ENCODE data around the gene CD7. TPM values are rescaled to one million over a fixed set of nuclear protein-coding genes. Genes with fewer than 3 reads are reported as not detected.
"Not testable (repeated sequence)": the region's sequence is repeated elsewhere in the genome, so short reads cannot be mapped to it uniquely, and the experiment has no call there.

CD7 gene
- polyA plus RNA-seq, 1 donor from 2014 or later, result not detected

DNA sequence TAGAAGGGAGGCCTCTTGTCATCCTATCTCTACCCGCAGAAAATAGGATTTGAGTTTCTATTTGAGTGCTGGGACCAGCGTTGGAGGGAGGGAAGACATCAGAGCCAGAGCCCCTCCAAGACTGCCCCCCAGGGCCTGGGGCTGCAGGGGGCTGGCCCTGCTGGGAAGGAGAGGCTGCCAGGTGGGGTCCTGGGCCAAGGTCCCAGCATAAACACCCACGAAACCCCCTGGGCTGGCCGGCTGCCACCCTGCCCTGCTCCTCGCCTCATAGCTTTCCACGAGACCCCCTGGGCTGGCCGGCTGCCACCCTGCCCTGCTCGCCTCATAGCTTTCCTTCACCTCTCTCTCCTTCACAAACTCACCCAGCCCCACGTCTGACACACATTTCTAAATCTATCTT lies 31.0 kb upstream of the CD7 start:
- Histone ChIP-seq H3K27ac (ENCODE audit: low read length) (no peak overlapping the region), H3K9ac (ENCODE audit: low read length) (no peak overlapping the region), H3K4me3 (ENCODE audit: low read length) (no peak overlapping the region), H3K27me3 (ENCODE audit: insufficient read depth, low read depth, low read length) (no peaks in the 10 kb centered on the region), H3F3A (ENCODE audit: insufficient read depth, low read length, poor library complexity, severe bottlenecking) (no peaks in the 10 kb centered on the region), H4K20me1 (ENCODE audit: insufficient read depth) (no peaks in the 10 kb centered on the region), H3K4me2 (ENCODE audit: low read length) (no peak overlapping the region), H3K36me3 (ENCODE audit: insufficient read depth, low read length) (no peaks in the 10 kb centered on the region), H3K9me2 (ENCODE audit: insufficient read depth, low read length) (no peaks in the 10 kb centered on the region), H2AFZ (ENCODE audit: low read depth, low read length) (no peak overlapping the region), H3K9me3 (ENCODE audit: low read length) (no peaks in the 10 kb centered on the region), H3K79me2 (replicated peaks; ENCODE audit: insufficient read depth, low read length) (no peaks in the 10 kb centered on the region)
- no peak for TF ChIP-seq RAD21 (conservative IDR thresholded peaks at IDR 0.05)
- no peak for TF ChIP-seq REST (IDR thresholded peaks at IDR 0.05; ENCODE audit: borderline replicate concordance)
- TF ChIP-seq EZH2 (IDR thresholded peaks at IDR 0.05; ENCODE audit: borderline replicate concordance, insufficient read depth, low read length, poor library complexity, severe bottlenecking), result no peak
- no peak for TF ChIP-seq EP300 (conservative IDR thresholded peaks at IDR 0.05; ENCODE audit: poor library complexity, severe bottlenecking)
- TF ChIP-seq, protein P1, sequence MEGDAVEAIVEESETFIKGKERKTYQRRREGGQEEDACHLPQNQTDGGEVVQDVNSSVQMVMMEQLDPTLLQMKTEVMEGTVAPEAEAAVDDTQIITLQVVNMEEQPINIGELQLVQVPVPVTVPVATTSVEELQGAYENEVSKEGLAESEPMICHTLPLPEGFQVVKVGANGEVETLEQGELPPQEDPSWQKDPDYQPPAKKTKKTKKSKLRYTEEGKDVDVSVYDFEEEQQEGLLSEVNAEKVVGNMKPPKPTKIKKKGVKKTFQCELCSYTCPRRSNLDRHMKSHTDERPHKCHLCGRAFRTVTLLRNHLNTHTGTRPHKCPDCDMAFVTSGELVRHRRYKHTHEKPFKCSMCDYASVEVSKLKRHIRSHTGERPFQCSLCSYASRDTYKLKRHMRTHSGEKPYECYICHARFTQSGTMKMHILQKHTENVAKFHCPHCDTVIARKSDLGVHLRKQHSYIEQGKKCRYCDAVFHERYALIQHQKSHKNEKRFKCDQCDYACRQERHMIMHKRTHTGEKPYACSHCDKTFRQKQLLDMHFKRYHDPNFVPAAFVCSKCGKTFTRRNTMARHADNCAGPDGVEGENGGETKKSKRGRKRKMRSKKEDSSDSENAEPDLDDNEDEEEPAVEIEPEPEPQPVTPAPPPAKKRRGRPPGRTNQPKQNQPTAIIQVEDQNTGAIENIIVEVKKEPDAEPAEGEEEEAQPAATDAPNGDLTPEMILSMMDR (IDR thresholded peaks at IDR 0.05; ENCODE audit: poor library complexity, severe bottlenecking), result no peak
- TF ChIP-seq TAF1 (IDR thresholded peaks at IDR 0.05; ENCODE audit: low read depth), result no peak
- TF ChIP-seq MXI1 (conservative IDR thresholded peaks at IDR 0.05; ENCODE audit: poor library complexity, severe bottlenecking), result no peak
- TF ChIP-seq POLR2AphosphoS5 (IDR thresholded peaks at IDR 0.05), result no peak
- no peak for TF ChIP-seq SMC3 (conservative IDR thresholded peaks at IDR 0.05; ENCODE audit: poor library complexity)

GRCh38 chr17:82347994-82348393 lies 30.6 kb upstream of the CD7 start:
- not testable (repeated sequence) for H3K9me3 ChIP-seq (ENCODE audit: low read length)

More at GRCh38 chr17:82347994-82348393, 30.6 kb upstream of the CD7 start:
- H3K4me3 ChIP-seq (ENCODE audit: low read length); H3K4me2 ChIP-seq (ENCODE audit: low read length); H3K36me3 ChIP-seq (ENCODE audit: insufficient read depth, low read length); H4K20me1 ChIP-seq (ENCODE audit: insufficient read depth); H2AFZ ChIP-seq (ENCODE audit: low read depth, low read length); H3K27ac ChIP-seq (ENCODE audit: low read length); H3K9ac ChIP-seq (ENCODE audit: low read length); H3F3A ChIP-seq (ENCODE audit: insufficient read depth, low read length, poor library complexity, severe bottlenecking); H3K9me2 ChIP-seq (ENCODE audit: insufficient read depth, low read length); H3K79me2 ChIP-seq (replicated peaks; ENCODE audit: insufficient read depth, low read length); H3K27me3 ChIP-seq (ENCODE audit: insufficient read depth, low read depth, low read length): not testable (repeated sequence)
